ENCODE data around the gene TMEM156.
"Not testable (repeated sequence)": the region's sequence is repeated elsewhere in the genome, so short reads cannot be mapped to it uniquely, and the experiment has no call there.

TMEM156 gene

DNA sequence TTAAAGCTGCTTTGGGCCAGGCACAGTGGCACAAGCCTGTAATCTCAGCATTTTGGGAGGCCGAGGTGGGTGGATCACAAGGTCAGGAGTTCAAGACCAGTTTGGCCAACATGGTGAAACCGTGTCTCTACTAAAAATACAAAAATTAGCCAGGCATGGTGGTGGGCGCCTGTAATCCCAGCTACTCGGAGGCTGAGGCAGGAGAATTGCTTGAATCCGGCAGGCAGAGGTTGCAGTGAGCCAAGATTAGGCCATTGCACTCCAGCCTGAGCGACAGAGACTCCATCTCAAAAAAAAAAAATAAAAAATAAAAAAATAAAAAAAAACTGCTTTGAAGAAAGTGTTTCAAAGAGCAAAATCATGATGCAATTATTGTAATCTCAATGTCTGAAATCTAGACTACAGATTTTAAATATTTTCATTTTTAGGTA is 604 bp downstream of the TMEM156 start:
- H3K9me3 ChIP-seq (ENCODE audit: insufficient read depth, low read depth, low read length); H3K4ac ChIP-seq (ENCODE audit: low read depth, low read length); H3K23ac ChIP-seq (ENCODE audit: low read length); H3K27ac ChIP-seq (ENCODE audit: low read depth, low read length); H2BK120ac ChIP-seq (ENCODE audit: insufficient read depth, low read length, poor library complexity); H3K79me1 ChIP-seq (ENCODE audit: low read length); DNase-seq; H4K91ac ChIP-seq (ENCODE audit: low read depth, low read length); H3K36me3 ChIP-seq (ENCODE audit: control insufficient read depth in 1 of 2, insufficient read depth in 2 of 2, low read length in 2 of 2); H3K9ac ChIP-seq (ENCODE audit: low read length); H4K12ac ChIP-seq (ENCODE audit: low read depth, low read length); H3K4me2 ChIP-seq (ENCODE audit: low read length); H3K79me2 ChIP-seq (ENCODE audit: control insufficient read depth, insufficient read depth, low read length, poor library complexity); H3K27me3 ChIP-seq (ENCODE audit: insufficient read depth, low read length); H2BK12ac ChIP-seq (ENCODE audit: low read length); H2AK5ac ChIP-seq (ENCODE audit: low read length); H3K18ac ChIP-seq (ENCODE audit: low read length); H2BK5ac ChIP-seq (ENCODE audit: low read depth, low read length, poor library complexity); H3K4me3 ChIP-seq (ENCODE audit: low read depth, low read length); H3K4me1 ChIP-seq (ENCODE audit: control insufficient read depth in 1 of 2, insufficient read depth in 2 of 2, low read length in 2 of 2); H4K8ac ChIP-seq (ENCODE audit: low read depth, low read length); H2AFZ ChIP-seq (ENCODE audit: insufficient read depth, low read length, poor library complexity); H3K14ac ChIP-seq (ENCODE audit: low read length): not testable (repeated sequence)
- no CpG with 5 or more reads among the region's 6 CpGs for WGBS (ENCODE audit: extremely low coverage, insufficient coverage, insufficient read length)

DNA sequence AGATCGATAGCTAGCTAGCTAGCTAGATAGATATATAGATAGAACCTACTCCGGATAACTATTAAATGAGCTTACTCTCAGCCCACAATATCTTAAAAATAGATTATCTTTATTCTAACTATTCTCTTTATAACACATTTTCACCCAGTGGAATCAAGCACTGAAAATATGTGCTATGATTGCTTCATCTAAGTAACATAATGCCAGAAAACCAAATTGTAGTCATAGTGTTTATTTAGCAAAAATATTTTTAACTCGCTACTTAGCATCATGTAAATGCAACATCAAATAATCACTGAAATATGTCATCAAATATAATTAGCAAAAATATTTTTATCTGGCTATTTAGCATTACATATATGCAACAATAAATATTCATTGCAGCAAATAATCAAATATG is 1.5 kb downstream of the TMEM156 start:
- Histone ChIP-seq H3K18ac (ENCODE audit: low read length) (no peak overlapping the region), H3K9me3 (ENCODE audit: insufficient read depth, low read depth, low read length) (no peaks in the 10 kb centered on the region), H3K79me1 (ENCODE audit: low read length) (no peaks in the 10 kb centered on the region), H4K8ac (ENCODE audit: low read depth, low read length) (no peak overlapping the region), H3K4me3 (ENCODE audit: low read depth, low read length) (no peak overlapping the region), H3K36me3 (ENCODE audit: control insufficient read depth in 1 of 2, insufficient read depth in 2 of 2, low read length in 2 of 2) (no peaks in the 10 kb centered on the region), H3K14ac (ENCODE audit: low read length) (no peak overlapping the region), H2BK5ac (ENCODE audit: low read depth, low read length, poor library complexity) (no peak overlapping the region), H3K9ac (ENCODE audit: low read length) (no peak overlapping the region), H4K12ac (ENCODE audit: low read depth, low read length) (no peak overlapping the region), H2AK5ac (ENCODE audit: low read length) (no peak overlapping the region), H4K91ac (ENCODE audit: low read depth, low read length) (no peak overlapping the region), H2BK120ac (ENCODE audit: insufficient read depth, low read length, poor library complexity) (no peak overlapping the region), H2BK12ac (ENCODE audit: low read length) (no peak overlapping the region), H3K23ac (ENCODE audit: low read length) (no peak overlapping the region), H2AFZ (ENCODE audit: insufficient read depth, low read length, poor library complexity) (no peak overlapping the region), H3K4ac (ENCODE audit: low read depth, low read length) (no peak overlapping the region), H3K79me2 (ENCODE audit: control insufficient read depth, insufficient read depth, low read length, poor library complexity) (no peaks in the 10 kb centered on the region), H3K27me3 (ENCODE audit: insufficient read depth, low read length) (no peaks in the 10 kb centered on the region), H3K4me2 (ENCODE audit: low read length) (no peak overlapping the region), H3K4me1 (ENCODE audit: control insufficient read depth in 1 of 2, insufficient read depth in 2 of 2, low read length in 2 of 2) (no peaks in the 10 kb centered on the region), H3K27ac (ENCODE audit: low read depth, low read length) (no peak overlapping the region)
- DNase-seq = no peak
- no CpG with 5 or more reads among the region's 3 CpGs for WGBS (ENCODE audit: extremely low coverage, insufficient coverage, insufficient read length)

DNA sequence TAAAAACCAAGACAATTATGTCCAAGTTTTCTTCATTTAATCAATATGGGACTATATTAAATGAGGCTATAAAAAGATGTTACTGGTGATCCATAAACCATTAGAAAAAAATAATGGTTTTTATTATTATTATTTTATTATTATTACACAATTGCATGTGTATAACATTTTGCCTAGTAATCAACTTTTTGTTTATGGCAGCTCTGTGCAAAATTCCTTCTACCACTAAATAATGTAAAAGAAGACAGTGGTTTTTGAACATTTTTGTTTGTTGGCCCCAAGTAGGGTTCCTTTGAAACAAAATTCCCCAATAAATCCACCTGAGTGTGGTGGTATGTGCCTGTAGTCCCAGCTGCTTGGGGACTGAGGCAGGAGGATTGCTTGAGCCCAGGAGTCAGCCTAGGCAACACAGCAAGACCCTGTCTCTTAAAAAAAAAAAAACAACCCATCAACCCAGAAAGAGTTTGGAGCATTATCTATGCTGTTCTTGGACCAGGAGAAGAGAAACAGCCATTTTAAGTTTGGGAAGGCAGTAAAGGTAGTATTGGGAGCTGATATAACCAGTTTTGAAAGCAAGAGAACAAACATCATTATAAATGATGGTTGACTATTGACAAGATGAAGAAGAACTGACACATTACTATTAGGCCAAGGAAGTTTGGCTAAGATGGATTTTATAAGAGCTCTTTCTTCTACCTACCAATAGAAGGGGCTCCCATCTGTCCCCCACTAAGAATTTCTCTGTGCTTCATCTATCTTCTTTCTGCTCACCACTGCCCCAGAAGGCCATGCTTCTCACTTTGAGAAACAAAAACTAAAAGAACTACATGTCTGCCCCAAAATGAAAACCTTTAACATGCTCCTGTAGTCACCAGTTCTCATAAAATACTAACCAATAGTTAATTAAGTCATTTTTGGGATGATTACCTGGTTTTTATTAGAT is 2.2 kb downstream of the TMEM156 start:
- Histone ChIP-seq H3K4me2 (ENCODE audit: low read length) (no peak overlapping the region), H3K4me3 (ENCODE audit: low read depth, low read length) (no peak overlapping the region), H3K9ac (ENCODE audit: low read length) (no peak overlapping the region), H4K12ac (ENCODE audit: low read depth, low read length) (no peak overlapping the region), H3K4ac (ENCODE audit: low read depth, low read length) (no peak overlapping the region), H3K27ac (ENCODE audit: low read depth, low read length) (no peak overlapping the region), H3K14ac (ENCODE audit: low read length) (no peak overlapping the region), H3K4me1 (ENCODE audit: control insufficient read depth in 1 of 2, insufficient read depth in 2 of 2, low read length in 2 of 2) (no peaks in the 10 kb centered on the region), H3K27me3 (ENCODE audit: insufficient read depth, low read length) (no peaks in the 10 kb centered on the region), H3K79me2 (ENCODE audit: control insufficient read depth, insufficient read depth, low read length, poor library complexity) (no peaks in the 10 kb centered on the region), H2BK5ac (ENCODE audit: low read depth, low read length, poor library complexity) (no peak overlapping the region), H3K18ac (ENCODE audit: low read length) (no peak overlapping the region), H2AFZ (ENCODE audit: insufficient read depth, low read length, poor library complexity) (no peak overlapping the region), H3K79me1 (ENCODE audit: low read length) (no peaks in the 10 kb centered on the region), H3K36me3 (ENCODE audit: control insufficient read depth in 1 of 2, insufficient read depth in 2 of 2, low read length in 2 of 2) (no peaks in the 10 kb centered on the region), H3K23ac (ENCODE audit: low read length) (no peak overlapping the region), H4K91ac (ENCODE audit: low read depth, low read length) (no peak overlapping the region), H4K8ac (ENCODE audit: low read depth, low read length) (no peak overlapping the region), H2BK120ac (ENCODE audit: insufficient read depth, low read length, poor library complexity) (no peak overlapping the region), H2BK12ac (ENCODE audit: low read length) (no peak overlapping the region), H3K9me3 (ENCODE audit: insufficient read depth, low read depth, low read length) (no peaks in the 10 kb centered on the region), H2AK5ac (ENCODE audit: low read length) (no peak overlapping the region)
- no peak for DNase-seq

DNA sequence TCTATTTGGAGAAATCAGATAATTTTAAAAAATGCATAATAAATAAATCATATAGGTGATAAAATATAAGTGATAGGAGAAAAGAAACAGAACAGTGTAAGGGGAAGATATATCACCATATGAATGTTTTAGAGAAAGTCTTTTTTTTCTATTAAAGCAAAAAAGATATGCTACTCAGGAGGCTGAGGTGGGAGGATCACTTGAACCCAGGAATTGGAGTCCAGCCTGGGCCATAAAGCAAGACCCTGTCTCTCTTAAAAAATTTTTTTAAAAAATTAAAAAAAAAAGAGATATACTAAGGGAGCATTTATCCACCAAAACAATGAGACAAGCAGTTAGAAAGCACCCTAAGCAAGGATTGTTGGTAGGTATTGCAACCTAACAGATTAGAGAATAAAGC is 6.1 kb downstream of the TMEM156 start:
- H3K4me3 ChIP-seq (ENCODE audit: low read depth, low read length) = no peak overlapping the region
- DNase-seq = no peak
- no peak overlapping the region for H3K9ac ChIP-seq (ENCODE audit: low read length)
- H2BK12ac ChIP-seq (ENCODE audit: low read length) = no peak overlapping the region
- H2AFZ ChIP-seq (ENCODE audit: insufficient read depth, low read length, poor library complexity) = no peak overlapping the region
- H2AK5ac ChIP-seq (ENCODE audit: low read length) = no peak overlapping the region
- H3K14ac ChIP-seq (ENCODE audit: low read length) = no peak overlapping the region
- H3K18ac ChIP-seq (ENCODE audit: low read length) = no peak overlapping the region
- H2BK5ac ChIP-seq (ENCODE audit: low read depth, low read length, poor library complexity) = no peak overlapping the region
- H3K79me1 ChIP-seq (ENCODE audit: low read length) = no peaks in the 10 kb centered on the region
- H3K23ac ChIP-seq (ENCODE audit: low read length) = no peak overlapping the region
- no peaks in the 10 kb centered on the region for H3K9me3 ChIP-seq (ENCODE audit: insufficient read depth, low read depth, low read length)
- no peak overlapping the region for H4K91ac ChIP-seq (ENCODE audit: low read depth, low read length)
- H3K27me3 ChIP-seq (ENCODE audit: insufficient read depth, low read length) = no peaks in the 10 kb centered on the region
- no peaks in the 10 kb centered on the region for H3K79me2 ChIP-seq (ENCODE audit: control insufficient read depth, insufficient read depth, low read length, poor library complexity)
- no peak overlapping the region for H3K27ac ChIP-seq (ENCODE audit: low read depth, low read length)
- H2BK120ac ChIP-seq (ENCODE audit: insufficient read depth, low read length, poor library complexity) = no peak overlapping the region
- no peaks in the 10 kb centered on the region for H3K36me3 ChIP-seq (ENCODE audit: control insufficient read depth in 1 of 2, insufficient read depth in 2 of 2, low read length in 2 of 2)
- H4K8ac ChIP-seq (ENCODE audit: low read depth, low read length) = no peak overlapping the region
- no peak overlapping the region for H4K12ac ChIP-seq (ENCODE audit: low read depth, low read length)
- no peak overlapping the region for H3K4me2 ChIP-seq (ENCODE audit: low read length)
- no peaks in the 10 kb centered on the region for H3K4me1 ChIP-seq (ENCODE audit: control insufficient read depth in 1 of 2, insufficient read depth in 2 of 2, low read length in 2 of 2)
- no peak overlapping the region for H3K4ac ChIP-seq (ENCODE audit: low read depth, low read length)

All from trophoblast cell (in vitro differentiated cells and primary cell).